ENCODE measurements around the gene ZNF516. TPM values are rescaled to one million over a fixed set of nuclear protein-coding genes. Genes with fewer than 3 reads are reported as not detected.

ZNF516 gene
- total RNA-seq, 1 experiment from 2014 or later = 16.6 TPM

GRCh38 chr18:76389716-76390115 lies 105.3 kb downstream of the ZNF516 start:
- no peak for DNase-seq (ENCODE audit: low read depth, low spot score)
- in situ Hi-C loops (cut with HindIII; ENCODE audit: low pct_unique_long_range_greater_than_20kb, low sequenced_read_pairs) = no loop called here

- in situ Hi-C loops (cut with HindIII; ENCODE audit: low pct_unique_long_range_greater_than_20kb, low sequenced_read_pairs) = no loop called here
- DNase-seq (ENCODE audit: low read depth, low spot score) = no peak
These were observed 106.1 kb downstream of the ZNF516 start for GRCh38 chr18:76388891-76389423.

DNA sequence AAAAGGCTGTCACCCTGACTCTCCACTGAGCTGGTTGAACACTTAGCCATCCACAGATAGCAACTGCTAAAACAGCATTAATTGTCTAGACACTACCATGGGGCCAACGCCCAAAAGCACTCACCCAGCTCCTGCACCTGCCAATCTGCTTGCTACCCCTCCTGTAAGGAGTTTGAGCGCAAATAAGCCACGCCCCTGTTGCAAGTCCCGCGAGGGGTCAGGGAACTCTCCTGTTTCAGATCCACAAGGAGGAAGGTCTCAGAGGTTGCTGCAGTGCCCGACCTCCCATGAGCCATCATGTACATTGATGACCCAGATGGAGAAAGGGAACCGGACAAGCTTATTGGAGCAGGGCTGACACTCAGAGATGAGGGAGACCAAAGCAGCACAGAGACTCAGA lies 106.8 kb downstream of the ZNF516 start:
- in situ Hi-C loops (cut with HindIII; ENCODE audit: low pct_unique_long_range_greater_than_20kb, low sequenced_read_pairs) = no loop called here
- DNase-seq (ENCODE audit: low read depth, low spot score) = no peak

GRCh38 chr18:76387608-76388007 lies 107.4 kb downstream of the ZNF516 start:
- no peak for DNase-seq (ENCODE audit: low read depth, low spot score)
- in situ Hi-C loops (cut with HindIII; ENCODE audit: low pct_unique_long_range_greater_than_20kb, low sequenced_read_pairs) = no loop called here

DNA sequence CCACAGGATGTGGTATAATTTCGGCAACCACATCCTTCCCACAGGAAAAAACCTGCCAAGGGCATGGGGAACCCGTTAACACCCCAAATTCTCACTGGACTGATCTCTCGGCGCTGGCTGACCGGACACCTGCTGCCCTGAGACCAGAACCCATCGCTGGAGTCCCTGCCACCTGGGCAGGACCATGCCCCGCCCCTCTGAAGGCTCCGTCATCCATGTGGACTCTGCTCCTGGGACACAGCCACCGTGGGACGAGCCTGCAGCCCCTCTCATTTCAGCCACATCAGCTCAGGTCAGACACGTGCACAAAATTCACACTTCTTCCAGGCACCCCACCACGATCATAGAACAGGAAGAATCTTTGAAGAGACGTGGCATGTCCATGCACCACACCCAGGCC lies 108.2 kb downstream of the ZNF516 start:
- in situ Hi-C loops (cut with HindIII; ENCODE audit: low pct_unique_long_range_greater_than_20kb, low sequenced_read_pairs) = no loop called here
- no peak for DNase-seq (ENCODE audit: low read depth, low spot score)

GRCh38 chr18:76386071-76386470 lies 109.0 kb downstream of the ZNF516 start:
- DNase-seq (ENCODE audit: low read depth, low spot score) = no peak
- in situ Hi-C loops (cut with HindIII; ENCODE audit: low pct_unique_long_range_greater_than_20kb, low sequenced_read_pairs) = no loop called here

GRCh38 chr18:76385681-76385975 lies 109.4 kb downstream of the ZNF516 start:
- in situ Hi-C loops (cut with HindIII; ENCODE audit: low pct_unique_long_range_greater_than_20kb, low sequenced_read_pairs) = no loop called here
- no peak for DNase-seq (ENCODE audit: low read depth, low spot score)

DNA sequence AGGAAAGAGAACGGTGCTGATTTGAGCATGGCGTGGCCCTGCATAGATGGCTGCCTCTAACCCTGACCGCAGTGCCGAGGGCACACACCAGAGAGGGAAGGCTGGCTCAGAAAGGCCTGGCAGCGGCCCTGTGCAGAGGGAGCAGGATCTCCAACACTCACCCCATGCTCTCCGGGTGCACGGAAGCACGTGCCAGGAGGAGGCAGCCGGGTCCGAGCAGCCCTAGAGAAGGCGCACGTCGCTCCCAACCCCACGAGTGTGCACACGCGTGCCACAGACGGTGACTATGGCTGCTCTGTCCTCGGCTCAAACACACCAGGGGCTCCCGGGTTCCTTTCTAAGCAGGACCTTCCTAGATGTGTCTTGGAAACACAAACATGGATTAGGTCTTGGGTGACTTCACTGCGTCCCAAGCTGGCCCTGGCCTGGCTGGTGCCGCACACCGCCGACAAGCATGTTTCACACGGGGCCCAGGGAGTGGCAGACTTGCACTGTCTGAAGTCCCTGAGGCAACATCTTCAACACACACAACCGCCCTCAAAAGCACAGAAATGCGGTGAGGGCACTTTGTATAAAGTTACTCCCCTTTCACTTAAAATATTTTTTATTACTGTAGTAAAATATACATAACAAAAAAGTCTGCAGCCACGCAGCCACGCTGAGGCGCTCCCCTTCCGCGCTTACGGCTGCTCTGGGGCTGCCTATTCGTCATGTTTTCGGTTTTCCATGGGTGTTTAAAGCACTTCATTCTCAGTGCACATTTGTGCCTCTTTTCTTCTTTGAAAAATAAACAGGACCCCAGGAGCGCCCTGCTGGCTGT lies 110.0 kb downstream of the ZNF516 start:
- DNase-seq (ENCODE audit: low read depth, low spot score) = no peak
- in situ Hi-C loops (cut with HindIII; ENCODE audit: low pct_unique_long_range_greater_than_20kb, low sequenced_read_pairs) = no loop called here

DNA sequence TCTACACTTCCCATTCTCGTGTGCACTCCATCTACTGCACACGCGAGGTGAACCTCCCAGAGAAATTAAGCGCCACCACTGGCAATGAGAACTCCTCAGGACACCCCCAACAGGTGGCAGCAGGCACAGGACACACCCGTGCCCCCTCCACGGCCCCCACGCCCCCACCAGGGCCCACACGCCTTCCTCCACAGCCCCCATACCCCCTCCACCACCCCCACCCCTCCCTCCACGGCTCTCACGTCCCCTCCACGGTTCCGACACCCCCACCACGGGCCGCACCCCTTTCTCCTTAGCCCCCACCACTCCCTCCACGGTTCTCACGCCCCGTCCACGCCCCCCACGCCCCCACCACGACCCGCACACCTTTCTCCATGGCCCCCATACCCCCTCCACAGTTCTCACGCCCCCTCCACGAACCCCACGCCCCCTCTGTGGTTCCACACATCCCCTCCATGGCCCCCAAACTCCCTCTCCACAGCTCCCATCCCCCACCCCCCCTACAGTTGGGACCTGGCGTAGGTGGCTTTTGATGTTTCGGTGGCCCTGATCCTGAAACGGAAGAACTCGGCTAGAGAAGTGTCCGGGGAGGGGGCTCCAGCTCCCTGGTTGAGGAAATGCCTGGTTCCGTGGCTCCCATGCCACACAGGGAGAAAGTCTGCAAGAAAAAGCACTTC lies 110.8 kb downstream of the ZNF516 start:
- in situ Hi-C loops (cut with HindIII; ENCODE audit: low pct_unique_long_range_greater_than_20kb, low sequenced_read_pairs) = no loop called here
- no peak for DNase-seq (ENCODE audit: low read depth, low spot score)

- in situ Hi-C loops (cut with HindIII; ENCODE audit: low pct_unique_long_range_greater_than_20kb, low sequenced_read_pairs) = no loop called here
- DNase-seq (ENCODE audit: low read depth, low spot score) = no peak
These were observed 111.4 kb downstream of the ZNF516 start for GRCh38 chr18:76383636-76384035.

GRCh38 chr18:76382275-76382674 lies 112.8 kb downstream of the ZNF516 start:
- DNase-seq (ENCODE audit: low read depth, low spot score) = no peak
- in situ Hi-C loops (cut with HindIII; ENCODE audit: low pct_unique_long_range_greater_than_20kb, low sequenced_read_pairs) = no loop called here

GRCh38 chr18:76380791-76381405 lies 114.1 kb downstream of the ZNF516 start:
- in situ Hi-C loops (cut with HindIII; ENCODE audit: low pct_unique_long_range_greater_than_20kb, low sequenced_read_pairs) = no loop called here
- no peak for DNase-seq (ENCODE audit: low read depth, low spot score)

DNA sequence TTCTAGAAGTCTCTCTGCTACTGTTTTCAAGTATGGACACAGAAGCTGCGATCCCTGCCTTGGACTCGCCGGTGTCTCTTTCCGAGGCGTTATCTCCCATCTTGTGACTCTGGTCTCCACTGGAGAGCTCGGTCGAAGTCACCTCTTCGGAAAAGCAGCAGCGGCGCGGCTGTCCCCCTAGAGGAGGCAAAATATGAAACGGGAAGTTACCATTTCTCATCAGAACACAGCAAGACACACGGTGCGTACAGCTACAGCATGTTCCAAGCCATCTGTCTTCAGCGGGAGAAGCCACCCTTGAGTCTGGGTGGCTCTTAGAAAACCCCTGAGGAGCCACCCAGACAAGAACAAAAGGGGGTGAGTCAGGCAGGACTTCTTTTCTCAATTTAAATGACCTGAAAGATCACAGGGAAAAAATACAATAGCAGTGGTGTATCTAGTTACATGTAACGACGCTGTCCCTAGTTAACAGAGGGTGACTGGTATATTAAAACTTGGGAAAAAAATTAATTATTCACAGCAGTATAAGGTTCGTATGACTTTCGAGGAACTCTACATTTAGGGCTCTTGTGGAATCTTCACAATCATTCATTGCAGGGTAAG lies 114.8 kb downstream of the ZNF516 start:
- in situ Hi-C loops (cut with HindIII; ENCODE audit: low pct_unique_long_range_greater_than_20kb, low sequenced_read_pairs) = no loop called here
- DNase-seq (ENCODE audit: low read depth, low spot score) = no peak

DNA sequence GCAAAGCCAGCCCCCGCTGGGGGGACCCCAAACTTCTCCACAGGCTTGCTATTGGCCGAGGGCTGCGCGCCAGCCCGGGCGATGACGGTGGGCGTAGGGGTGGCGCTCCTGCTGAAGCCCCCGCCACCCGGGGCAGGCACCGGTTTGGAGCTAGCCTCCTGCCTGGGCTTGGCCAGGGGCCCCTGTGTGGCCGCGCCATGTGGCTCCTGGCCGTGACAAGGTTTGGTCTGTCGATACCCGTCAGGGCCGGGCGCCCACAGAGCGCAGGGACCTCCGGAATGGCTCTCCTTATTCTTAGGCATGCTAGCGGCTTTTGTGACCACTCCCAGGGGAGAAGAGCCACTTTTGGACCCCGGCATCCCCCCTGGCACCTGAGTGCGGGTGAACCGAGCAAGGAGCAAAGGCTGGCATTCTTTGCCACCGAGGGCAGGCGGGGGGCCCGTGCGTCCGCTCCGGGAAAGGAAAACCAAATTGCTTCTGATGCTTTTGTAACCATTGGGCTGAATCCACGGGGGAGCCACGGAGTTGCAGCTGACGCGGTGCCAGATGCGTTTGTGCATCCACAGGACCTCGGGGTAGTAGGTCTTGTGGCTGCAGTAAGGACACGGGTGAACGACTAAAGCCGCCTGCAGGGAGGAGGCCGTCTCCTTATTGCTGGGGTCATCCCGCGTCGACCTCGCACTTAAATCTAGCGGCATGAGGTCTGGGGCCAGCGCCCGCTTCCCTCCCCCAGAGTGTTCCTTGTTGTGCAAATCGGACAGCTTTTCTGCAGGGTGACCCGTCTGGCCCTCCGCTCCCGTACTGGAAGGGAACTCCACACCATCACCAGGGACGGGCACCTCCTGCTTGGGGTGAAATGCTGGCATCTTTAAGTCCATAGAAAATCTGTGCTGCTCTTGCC lies 115.6 kb downstream of the ZNF516 start:
- in situ Hi-C loops (cut with HindIII; ENCODE audit: low pct_unique_long_range_greater_than_20kb, low sequenced_read_pairs) = no loop called here
- no peak for DNase-seq (ENCODE audit: low read depth, low spot score)

DNA sequence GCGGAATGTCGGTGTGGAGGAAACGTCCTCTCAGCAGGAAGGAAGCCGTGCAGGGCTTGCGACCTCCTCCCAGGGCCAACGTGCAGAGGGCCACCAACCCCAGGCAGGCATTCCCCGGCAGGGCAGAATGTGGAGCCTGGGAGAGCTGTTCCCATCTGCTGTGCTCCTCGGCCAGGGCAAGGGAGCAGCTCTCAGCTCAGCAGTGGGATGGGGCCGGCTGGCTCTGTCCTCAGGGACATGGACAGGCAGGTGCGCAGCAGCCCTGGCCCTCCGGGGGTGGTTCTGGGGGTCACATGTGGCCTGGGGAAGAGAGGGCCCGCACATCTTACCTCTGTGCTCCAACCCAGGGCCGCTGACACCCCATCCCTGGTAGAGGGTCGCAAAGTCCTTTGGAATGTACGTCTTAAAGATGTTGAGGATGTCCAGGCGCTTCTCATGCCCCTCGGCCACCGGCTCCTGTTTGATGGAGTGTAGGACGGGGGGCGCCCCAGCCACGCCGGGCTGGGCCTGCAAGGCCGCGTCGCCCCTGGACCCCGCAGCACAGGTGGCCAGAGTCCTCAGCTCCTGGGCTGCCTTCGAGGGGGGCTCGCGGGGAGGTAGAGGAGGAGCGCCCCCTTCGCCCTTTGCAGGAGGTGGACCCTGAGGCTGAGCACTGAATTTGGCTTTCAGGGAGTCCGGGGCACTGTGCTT lies 116.4 kb downstream of the ZNF516 start:
- in situ Hi-C loops (cut with HindIII; ENCODE audit: low pct_unique_long_range_greater_than_20kb, low sequenced_read_pairs) = no loop called here
- no peak for DNase-seq (ENCODE audit: low read depth, low spot score)

- in situ Hi-C loops (cut with HindIII; ENCODE audit: low pct_unique_long_range_greater_than_20kb, low sequenced_read_pairs) = no loop called here
- DNase-seq (ENCODE audit: low read depth, low spot score) = no peak
These were observed 117.7 kb downstream of the ZNF516 start for GRCh38 chr18:76377359-76377756.
